Vagina (tissue), 2 donors: ENCODE measurements around the gene ALDH4A1.

Experiments
- CTCF ChIP-seq, 3 experiments: fragments of 450-650 bp in 2 of 3; fragments of 200-600 bp in 1 of 3; sonication (generic) in 1 of 3; IDR thresholded peaks; one replicate each; pipeline ENCODE4 v1.5.1; 2017 to 2019; ENCODE audit warnings: antibody characterized with exemption in 3 of 3, mild to moderate bottlenecking in 2 of 3, moderate library complexity in 2 of 3
- POLR2A ChIP-seq, 2 donors: fragments of 450-650 bp; IDR thresholded peaks; one replicate each; pipeline ENCODE4 v1.6.1; 2017; ENCODE audit warnings: antibody characterized with exemption in 2 of 2, mild to moderate bottlenecking in 2 of 2, moderate library complexity in 2 of 2
- POLR2AphosphoS5 ChIP-seq, 2 donors: sonication (generic); formaldehyde crosslinking; IDR thresholded peaks; one replicate each; pipeline ENCODE4 v1.9.0; 2017; ENCODE audit warnings: antibody characterized with exemption in 2 of 2, mild to moderate bottlenecking in 2 of 2, low read depth in 1 of 2; ENCODE audit not compliant: insufficient read depth in 1 of 2

GRCh38 chr1:18884727-18885126, 17.6 kb downstream of the ALDH4A1 start:
- TF ChIP-seq POLR2A (IDR thresholded peaks at IDR 0.05) (no peak), CTCF (IDR thresholded peaks at IDR 0.05) (no peak), POLR2AphosphoS5 (IDR thresholded peaks at IDR 0.05; ENCODE audit: insufficient read depth in 1 of 2, low read depth in 1 of 2) (no peak)
